Activated CD8-positive, alpha-beta memory T cell treated with anti-CD3 and anti-CD28 coated beads for 4 hours (primary cell): ENCODE measurements around the gene TMX2.
"Not testable (repeated sequence)": the region's sequence is repeated elsewhere in the genome, so short reads cannot be mapped to it uniquely, and the experiment has no call there.

Experiments
- DNase-seq, 2 donors: peaks; one replicate each; pipeline ENCODE4 v3.0.0-alpha.2; 2020; ENCODE audit warnings: low read depth in 2 of 2

The TMX2 gene, protein sequence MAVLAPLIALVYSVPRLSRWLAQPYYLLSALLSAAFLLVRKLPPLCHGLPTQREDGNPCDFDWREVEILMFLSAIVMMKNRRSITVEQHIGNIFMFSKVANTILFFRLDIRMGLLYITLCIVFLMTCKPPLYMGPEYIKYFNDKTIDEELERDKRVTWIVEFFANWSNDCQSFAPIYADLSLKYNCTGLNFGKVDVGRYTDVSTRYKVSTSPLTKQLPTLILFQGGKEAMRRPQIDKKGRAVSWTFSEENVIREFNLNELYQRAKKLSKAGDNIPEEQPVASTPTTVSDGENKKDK

GRCh38 chr11:57712256-57713150 lies at the start of gene TMX2:
Gene TMX2, plus strand, starts transcription at chr11:57712593. Its CDS starts 26 bp downstream, at chr11:57712619.
- peak; percentile 79 to 83 for DNase-seq

DNA sequence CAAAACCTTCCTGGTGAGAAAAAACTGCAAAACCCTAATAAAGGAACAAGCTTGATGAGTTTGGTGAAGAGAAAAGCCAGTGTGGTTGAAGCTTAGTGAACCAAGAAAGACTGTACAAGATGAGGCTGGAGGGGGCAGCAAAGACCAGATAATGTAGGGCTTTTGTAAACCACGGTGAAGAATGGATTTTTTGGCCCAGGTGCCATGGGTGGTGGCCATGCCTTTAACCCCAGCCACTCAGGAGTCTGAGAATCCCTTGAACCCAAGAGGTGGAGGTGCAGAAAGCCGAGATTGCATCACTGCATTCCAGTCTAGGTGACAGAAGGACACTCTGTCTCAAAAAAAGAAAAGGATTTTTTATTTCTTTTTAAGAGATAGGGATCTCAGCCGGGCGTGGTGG lies 49.5 kb upstream of the TMX2 start:
- no peak for DNase-seq

DNA sequence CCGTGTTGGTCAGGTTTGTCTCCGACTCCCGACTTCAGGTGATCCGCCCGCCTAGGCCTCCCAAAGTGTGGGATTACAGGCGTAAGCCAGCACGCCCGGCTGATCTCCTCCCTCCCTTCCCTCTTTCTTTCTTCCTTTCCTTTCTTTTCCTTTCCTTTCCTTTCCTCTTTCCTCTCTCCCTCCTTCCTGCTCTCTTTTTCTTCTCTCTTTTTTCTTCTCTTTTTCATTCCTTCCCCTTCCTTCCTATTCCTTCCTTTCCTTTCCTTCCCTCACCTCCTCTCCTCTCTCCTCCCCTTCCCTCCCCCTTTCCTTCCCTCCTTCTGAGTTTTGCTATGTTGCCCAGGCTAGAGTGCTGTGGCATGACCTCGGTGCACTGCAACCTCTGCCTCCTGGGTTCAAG lies 48.4 kb upstream of the TMX2 start:
- no peak for DNase-seq

DNA sequence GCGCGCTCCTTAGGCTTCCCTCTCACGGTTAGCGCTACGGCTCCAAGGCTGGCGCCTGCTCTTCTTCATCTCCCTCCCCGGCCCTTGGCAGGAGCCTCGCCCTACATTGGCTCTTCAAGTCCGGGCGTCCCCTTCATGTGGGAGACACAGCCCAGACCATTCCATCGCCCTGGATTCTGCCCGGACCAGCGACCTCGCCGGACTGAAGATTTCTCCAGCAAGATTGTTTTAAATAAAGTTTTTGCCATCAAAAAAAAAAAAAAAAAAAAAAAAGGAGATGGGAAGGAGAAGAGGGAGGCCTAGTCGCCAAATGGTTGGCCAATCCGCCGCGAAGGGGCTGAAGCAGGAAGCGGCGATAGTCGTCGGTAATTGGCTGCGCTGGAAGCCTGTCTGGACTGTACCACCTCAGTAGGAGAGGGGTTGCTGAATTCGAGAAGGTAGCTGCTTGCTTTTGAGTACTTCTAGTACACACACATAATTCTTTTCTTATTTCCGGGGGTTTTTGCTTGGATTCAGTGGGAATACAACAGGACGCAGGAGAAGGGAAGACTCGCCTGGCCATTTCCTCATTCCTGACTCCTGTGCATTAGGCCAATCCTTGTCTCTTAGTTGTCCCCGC lies 45.2 kb upstream of the TMX2 start:
- peak; percentile 81 to 94 for DNase-seq

DNA sequence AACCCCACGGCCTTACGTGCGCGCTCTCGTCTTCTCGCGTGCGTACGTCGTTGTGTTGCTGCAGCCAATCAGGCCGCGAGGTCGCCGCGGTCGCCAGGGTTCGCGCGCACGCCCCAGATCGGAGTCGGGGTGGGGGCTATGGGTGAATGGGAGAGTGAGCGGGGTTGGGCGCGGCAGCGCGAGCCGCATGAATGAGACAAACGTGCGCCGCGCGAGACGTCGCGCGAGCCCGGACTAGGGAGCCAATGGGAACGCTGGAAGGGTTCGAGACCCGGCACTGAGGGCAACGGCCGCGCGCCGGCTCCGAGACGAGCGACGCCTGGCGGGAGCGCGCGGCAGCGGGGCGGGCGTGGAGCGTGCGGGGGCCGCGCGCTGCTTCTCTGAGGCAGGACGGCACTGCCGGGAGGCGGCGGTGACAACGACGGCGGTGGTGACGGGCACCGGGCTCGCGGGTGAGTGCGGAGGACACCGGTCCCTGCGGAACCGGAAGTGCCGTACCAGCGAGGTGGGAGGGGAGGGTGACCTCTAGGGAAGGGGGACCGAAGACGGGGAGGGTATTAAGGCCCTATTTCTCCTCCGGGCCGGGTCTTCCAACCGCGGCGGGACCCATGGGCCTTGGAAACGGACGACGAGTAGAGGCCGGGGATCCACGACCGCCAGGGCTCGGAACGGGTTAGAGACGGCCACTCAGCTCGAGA lies 44.5 kb upstream of the TMX2 start, which contains the start of gene ZDHHC5:
TSS of gene ZDHHC5 (plus strand) at position 379 of the 698 bp plus-strand sequence. CDS start 4,977 bp downstream, outside the sequence.
- peak; percentile 99 for DNase-seq

DNA sequence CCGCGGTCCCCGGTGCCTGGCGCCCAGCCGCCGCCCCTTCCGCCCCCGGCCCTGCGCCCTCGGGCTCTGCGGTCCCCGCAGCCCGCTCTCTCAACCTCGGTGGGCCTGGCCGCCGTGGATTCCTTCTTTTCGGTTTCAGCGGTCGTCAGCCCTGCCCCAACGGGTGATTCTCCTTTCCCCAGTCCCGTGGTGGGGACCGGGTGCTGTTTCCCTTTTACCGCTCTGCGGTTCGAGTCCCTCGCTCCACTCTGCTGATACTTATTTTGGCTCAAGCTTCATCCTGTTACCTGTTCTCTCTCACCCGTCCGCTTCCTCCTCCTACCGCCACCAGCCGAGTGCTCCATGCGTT lies 44.0 kb upstream of the TMX2 start:
- DNase-seq, result no peak

- DNase-seq, result no peak
Measured at GRCh38 chr11:57674251-57674650, 38.1 kb upstream of the TMX2 start.

GRCh38 chr11:57675176-57675941 lies 37.0 kb upstream of the TMX2 start:
- DNase-seq, result no peak

- no peak for DNase-seq
Measured at GRCh38 chr11:57679396-57679795, 33.0 kb upstream of the TMX2 start.

DNA sequence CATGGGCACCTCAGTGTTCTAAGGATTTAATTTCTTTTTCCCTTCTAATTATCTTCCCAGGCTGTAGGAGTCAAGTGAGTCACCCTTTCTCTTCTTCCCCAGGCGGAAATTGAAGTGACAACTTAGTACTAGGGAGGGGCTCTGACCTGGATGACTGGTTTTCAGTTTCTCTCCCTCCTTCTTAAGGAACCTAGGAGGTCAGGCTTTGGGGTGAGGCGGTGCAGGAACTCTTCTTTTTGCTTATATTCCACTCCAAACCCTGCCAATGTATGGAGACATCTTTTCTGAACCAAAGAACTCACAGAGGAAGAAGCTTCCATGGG lies 31.9 kb upstream of the TMX2 start:
- DNase-seq, result no peak

DNA sequence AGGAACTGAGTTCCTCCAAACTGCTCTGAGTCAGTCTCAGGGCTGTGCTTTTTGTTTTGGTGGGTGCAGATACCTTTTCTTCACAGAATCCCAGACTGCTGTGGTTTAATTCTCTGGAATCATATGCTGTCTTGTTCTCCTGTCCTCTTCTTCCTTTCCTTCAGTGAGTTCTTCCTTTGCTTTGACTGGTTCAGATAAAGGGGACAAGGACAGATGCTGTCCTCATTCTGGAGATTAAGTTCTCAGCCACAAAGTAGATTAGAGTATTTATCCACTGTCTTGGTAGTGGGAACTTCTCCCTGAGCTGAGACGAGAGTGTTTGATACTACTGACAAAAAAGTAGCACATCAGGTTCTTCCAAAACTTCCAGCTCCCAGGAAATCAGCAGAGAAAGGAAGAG lies 31.2 kb upstream of the TMX2 start:
- no peak for DNase-seq

GRCh38 chr11:57690474-57690873 lies 21.9 kb upstream of the TMX2 start:
- DNase-seq, result not testable (repeated sequence)

- DNase-seq, result no peak
Measured at GRCh38 chr11:57698843-57699365, 13.5 kb upstream of the TMX2 start.

GRCh38 chr11:57699813-57700212 lies 12.6 kb upstream of the TMX2 start:
- DNase-seq, result no peak

- no peak for DNase-seq
Measured at GRCh38 chr11:57700425-57700824, 12.0 kb upstream of the TMX2 start.

DNA sequence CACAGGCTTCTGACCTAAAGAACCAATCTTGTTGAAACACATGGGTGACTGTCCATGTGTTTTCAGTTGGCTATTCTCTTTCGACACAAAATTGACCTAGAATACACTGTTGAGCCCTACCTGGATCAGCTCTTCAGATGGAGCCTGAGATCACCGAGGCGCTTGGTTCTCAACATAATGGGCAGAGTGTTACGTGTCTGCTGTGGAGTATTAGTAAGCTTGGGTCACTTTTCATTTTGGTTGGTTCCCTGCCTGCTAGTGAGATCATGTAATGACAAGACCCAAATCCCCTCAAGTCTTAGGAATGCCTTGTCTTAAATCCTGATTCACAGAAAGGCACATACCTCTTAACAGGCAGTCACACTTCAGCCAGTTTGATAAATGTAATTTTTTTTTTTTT lies 9.1 kb upstream of the TMX2 start:
- no peak for DNase-seq

- DNase-seq, result no peak
Measured at GRCh38 chr11:57704932-57705331, 7.5 kb upstream of the TMX2 start.

DNA sequence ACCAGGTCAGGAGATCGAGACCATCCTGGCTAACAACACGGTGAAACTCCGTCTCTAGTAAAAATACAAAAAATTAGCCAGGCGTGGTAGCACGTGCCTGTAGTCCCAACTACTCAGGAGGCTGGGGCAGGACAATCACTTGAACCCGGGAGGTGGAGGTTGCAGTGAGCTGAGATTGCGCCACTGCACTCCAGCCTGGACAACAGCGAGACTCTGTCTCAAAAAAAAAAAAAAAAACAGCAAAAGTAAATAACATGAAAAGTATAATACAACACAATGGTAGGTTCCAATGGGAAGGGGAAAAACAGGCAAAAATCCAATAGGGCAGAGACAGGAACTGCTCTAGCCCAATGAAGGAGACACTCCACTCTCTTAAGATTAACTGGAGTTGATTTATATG lies 7.0 kb upstream of the TMX2 start:
- DNase-seq, result not testable (repeated sequence)

DNA sequence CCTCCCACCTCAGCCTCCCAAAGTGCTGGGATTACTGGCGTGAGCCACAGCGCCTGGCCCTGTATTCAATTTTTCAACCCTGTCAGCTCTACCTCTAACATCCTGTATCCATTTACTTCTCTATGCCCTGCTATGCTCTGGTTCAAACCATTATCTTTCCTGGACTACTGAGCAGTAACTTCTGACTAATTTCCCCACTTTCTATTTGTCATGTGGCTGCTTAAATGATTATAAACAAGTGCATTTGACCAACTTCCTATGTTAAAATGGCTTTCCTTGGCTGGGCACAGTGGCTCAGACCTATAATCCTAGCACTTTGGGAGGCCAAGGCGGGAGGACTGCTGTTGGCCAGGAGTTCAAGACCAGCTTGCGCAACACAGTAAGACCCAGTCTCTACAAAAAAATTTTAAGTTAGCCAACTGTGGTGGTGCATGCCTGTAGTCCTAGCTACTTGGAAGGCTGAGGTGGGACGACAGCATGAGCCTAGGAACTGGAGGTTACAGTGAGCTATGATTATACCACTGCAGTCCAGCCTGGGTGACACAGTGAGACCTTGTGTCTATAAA lies 2.5 kb upstream of the TMX2 start:
- DNase-seq, result no peak

- DNase-seq, result peak; percentile 55 to 62
Measured at GRCh38 chr11:57711414-57712255, 758 bp upstream of the TMX2 start, which contains the start of gene MED19. Gene MED19, minus strand, starts transcription at chr11:57712215. Its CDS starts 36 bp downstream, at chr11:57712179.
